GM12878 (cell line): Measurements from ENCODE around the gene C10orf67. TPM values are rescaled to one million over a fixed set of nuclear protein-coding genes. Genes with fewer than 3 reads are reported as not detected.

Experiments used
- ATAC-seq: fragments of 200-7000 bp; cut with Tn5 transposase; 3 replicates; pipeline ENCODE4 v1.9.1; 2020; ENCODE audit warnings: mild to moderate bottlenecking, moderate library complexity
- BruUV-seq: library from RNA; stranded (reverse); fragments of 400-500 nt; replicated peaks from 2 replicates; lab custom pipeline; 2021; lab: Mats Ljungman, UMichigan
- CTCF ChIA-PET: fragments of 300-600 bp; sonication (Branson Sonifier 250); formaldehyde crosslinking; extraction: SDS; loops from one replicate; lab custom pipeline; 2021; ENCODE audit warnings: inconsistent platforms; lab: Yijun Ruan, JAX
- POLR2A ChIA-PET: fragments of 350-600 bp; formaldehyde crosslinking; extraction: SDS; loops from one replicate; lab custom pipeline; 2021; ENCODE audit warnings: inconsistent platforms; lab: Charles Lee
- RAD21 ChIA-PET: fragments of 300-600 bp; sonication (Branson Sonifier 250); formaldehyde crosslinking; loops from one replicate; lab custom pipeline; 2023; ENCODE audit warnings: antibody characterized with exemption; ENCODE audit not compliant: unreplicated experiment; lab: Charles Lee
- SMC1A ChIA-PET: fragments of 300-600 bp; sonication (Branson Sonifier 250); formaldehyde crosslinking; loops from one replicate; lab custom pipeline; 2023; ENCODE audit not compliant: unreplicated experiment, uncharacterized antibody; lab: Charles Lee
- DNase-seq: peaks from one replicate; pipeline ENCODE4 v3.0.0-alpha.2; 2011; ENCODE audit warnings: low read depth, low spot score
- FAIRE-seq: peaks from 3 replicates; lab custom pipeline; 2011; peaks lifted over from hg19 to GRCh38; lab: Jason Lieb, UNC
- H2AFZ ChIP-seq: 2 replicates; pipeline ENCODE4 v1.6.0; 2011; ENCODE audit warnings: low read depth, low read length, control low read depth; ENCODE audit not compliant: control insufficient read depth
- H3K27ac ChIP-seq: 2 replicates; pipeline ENCODE4 v1.5.1; 2011; ENCODE audit warnings: control low read depth; ENCODE audit not compliant: control insufficient read depth, insufficient read depth
- H3K27me3 ChIP-seq, 2 experiments: replicated peaks in 1 of 2; 2 replicates each; pipeline versions ENCODE4 v1.6.0 to v1.6.1; 2011; ENCODE audit warnings: low read length in 1 of 2; ENCODE audit not compliant: control insufficient read depth in 2 of 2, insufficient read depth in 2 of 2
- H3K36me3 ChIP-seq, 2 experiments: 2 replicates each; pipeline ENCODE4 v1.5.1; 2011; ENCODE audit warnings: low read length in 1 of 2; ENCODE audit not compliant: control insufficient read depth in 2 of 2, insufficient read depth in 2 of 2
- H3K4me1 ChIP-seq: 2 replicates; pipeline ENCODE4 v1.6.1; 2011; ENCODE audit warnings: mild to moderate bottlenecking, low read length, moderate library complexity, mixed read lengths; ENCODE audit not compliant: control insufficient read depth, insufficient read depth
- H3K4me2 ChIP-seq: 2 replicates; pipeline ENCODE4 v1.6.0; 2011; ENCODE audit warnings: control low read depth; ENCODE audit not compliant: control insufficient read depth, insufficient read depth
- H3K4me3 ChIP-seq: fragments of 200-600 bp; sonication (generic); 2 replicates; pipeline ENCODE4 v1.5.1; 2016
- H3K79me2 ChIP-seq: 2 replicates; pipeline ENCODE4 v1.6.0; 2011; ENCODE audit warnings: low read length; ENCODE audit not compliant: control insufficient read depth, insufficient read depth
- H3K9ac ChIP-seq: 2 replicates; pipeline ENCODE4 v1.8.0; 2011; ENCODE audit warnings: low read length, control low read depth, mixed read lengths; ENCODE audit not compliant: control insufficient read depth, insufficient read depth
- H3K9me3 ChIP-seq: replicated peaks from 3 replicates; pipeline ENCODE4 v1.5.1; 2011; ENCODE audit warnings: mild to moderate bottlenecking, low read length; ENCODE audit not compliant: control insufficient read depth, insufficient read depth
- H4K20me1 ChIP-seq: 2 replicates; pipeline ENCODE4 v1.6.0; 2011; ENCODE audit not compliant: control insufficient read depth, insufficient read depth
- BCL3 ChIP-seq: IDR thresholded peaks from 2 replicates; pipeline ENCODE4 v1.6.1; 2011; ENCODE audit warnings: borderline replicate concordance, low read depth, mild to moderate bottlenecking, moderate library complexity, low read length; ENCODE audit not compliant: insufficient read depth, poor library complexity, severe bottlenecking
- BMI1 ChIP-seq: fragments of 450-650 bp; IDR thresholded peaks from 2 replicates; pipeline ENCODE4 v1.6.1; 2016; ENCODE audit warnings: mild to moderate bottlenecking, moderate library complexity, borderline replicate concordance
- DPF2 ChIP-seq: fragments of 450-650 bp; IDR thresholded peaks from 2 replicates; pipeline ENCODE4 v1.6.1; 2017; ENCODE audit warnings: mild to moderate bottlenecking
- ELK1 ChIP-seq: IDR thresholded peaks from 2 replicates; pipeline ENCODE4 v1.6.1; 2012; ENCODE audit warnings: low read depth, low read length, improper control_type of control experiment
- ZBED1 ChIP-seq: IDR thresholded peaks from 2 replicates; pipeline ENCODE4 v1.6.1; 2016; ENCODE audit warnings: borderline replicate concordance
- WGBS: methylation state at CpG from one replicate; pipeline ENCODE4 v1.1.6; 2016; ENCODE audit warnings: low lambda C conversion rate; ENCODE audit not compliant: insufficient replicate concordance, insufficient coverage; ENCODE audit errors: missing lambda C conversion rate; 5-methylcytosine and 5-hydroxymethylcytosine counted together
- in situ Hi-C: fragments of 300-500 bp; cut with MboI; formaldehyde crosslinking; loops from 9 replicates; pipeline ENCODE4 v1.14.3; 2018; ENCODE audit warnings: mixed read lengths
- intact Hi-C: fragments of 100-400 bp; cut with micrococcal nuclease; formaldehyde crosslinking; loops from one replicate; pipeline ENCODE4 v1.14.2; 2022; ENCODE audit not compliant: unreplicated experiment
- polyA plus RNA-seq, 11 experiments: library from polyadenylated mRNA; depleted of rRNA in 4 of 11; unstranded in 6 of 11; stranded (reverse) in 5 of 11; fragments of >200 nt; fragmentation: Nextera tagmentation in 4 of 11; fragmentation: Illumina TruSeq in 1 of 11; extraction: Ambion mirVana in 4 of 11; extraction: Trizol in 1 of 11; gene quantifications; 1 replicate in 1 of 11; 2 replicates in 10 of 11; pipeline versions ENCODE4 v1.2.1 to v1.2.3, GENCODE V29; 2011 to 2016; ENCODE audit warnings: inconsistent platforms in 2 of 11, missing spikeins in 2 of 11, low read depth in 1 of 11
- total RNA-seq, 4 experiments: library from RNA; depleted of rRNA in 3 of 4; stranded (reverse); fragments of >200 nt in 3 of 4; fragmentation: Illumina TruSeq in 1 of 4; extraction: Trizol in 1 of 4; gene quantifications; 2 replicates each; pipeline versions ENCODE4 v1.2.1 to v1.2.3, GENCODE V29; 2013 to 2021

Gene C10orf67
- total and polyA plus RNA-seq, 10 of the 15 experiments (the other 5 are each of a cell fraction or from before 2014, with no cell fraction given): 0.06 TPM; not detected in 9

- no peak for FAIRE-seq
Measured at GRCh38 chr10:23195846-23196600, 148.6 kb downstream of the C10orf67 start.

More at GRCh38 chr10:23195846-23196600, 148.6 kb downstream of the C10orf67 start:
- intact Hi-C loops (no loop called here), in situ Hi-C loops (no loop called here)
- peaks cover 0 to 7% of the 10 kb centered on the region in 2 experiments; a peak in 3 of 4 replicates for H3K27me3 ChIP-seq
- no peak overlapping the region for H3K4me2 ChIP-seq
- no peaks in the 10 kb centered on the region for H3K4me1 ChIP-seq
- no peaks in the 10 kb centered on the region for H3K79me2 ChIP-seq
- BruUV-seq: no TSS peak
- CTCF ChIA-PET: no interaction called here
- DNase-seq (no peak), ATAC-seq (no peak)
- 15% methylated on average over 13 of the region's 13 CpGs for WGBS
- TF ChIP-seq BMI1 (no peak), ZBED1 (no peak), BCL3 (no peak), ELK1 (no peak), DPF2 (no peak)
- no peaks in the 10 kb centered on the region for H4K20me1 ChIP-seq
- no peak overlapping the region for H3K9ac ChIP-seq
- H3K36me3 ChIP-seq: no peaks in the 10 kb centered on the region
- POLR2A ChIA-PET: no interaction called here
- no peak overlapping the region for H3K27ac ChIP-seq
- H3K9me3 ChIP-seq: no peaks in the 10 kb centered on the region
- RAD21 ChIA-PET: no interaction called here
- SMC1A ChIA-PET: interaction anchor here (1.0 kb wide), 1 partner anchor 38 kb away, joined by 3 read pairs; no protein-coding TSS in a partner anchor
- H3K4me3 ChIP-seq: no peak overlapping the region
- H2AFZ ChIP-seq: no peak overlapping the region
